ENCODE data around the gene DMBX1. TPM values are rescaled to one million over a fixed set of nuclear protein-coding genes. Genes with fewer than 3 reads are reported as not detected.

The DMBX1 gene
- total and polyA plus RNA-seq, 9 of the 15 experiments (the other 6 are each of a cell fraction or from before 2014, with no cell fraction given), result 0.25 to 4.3 (median 1.0) TPM

- TF ChIP-seq, protein P1, sequence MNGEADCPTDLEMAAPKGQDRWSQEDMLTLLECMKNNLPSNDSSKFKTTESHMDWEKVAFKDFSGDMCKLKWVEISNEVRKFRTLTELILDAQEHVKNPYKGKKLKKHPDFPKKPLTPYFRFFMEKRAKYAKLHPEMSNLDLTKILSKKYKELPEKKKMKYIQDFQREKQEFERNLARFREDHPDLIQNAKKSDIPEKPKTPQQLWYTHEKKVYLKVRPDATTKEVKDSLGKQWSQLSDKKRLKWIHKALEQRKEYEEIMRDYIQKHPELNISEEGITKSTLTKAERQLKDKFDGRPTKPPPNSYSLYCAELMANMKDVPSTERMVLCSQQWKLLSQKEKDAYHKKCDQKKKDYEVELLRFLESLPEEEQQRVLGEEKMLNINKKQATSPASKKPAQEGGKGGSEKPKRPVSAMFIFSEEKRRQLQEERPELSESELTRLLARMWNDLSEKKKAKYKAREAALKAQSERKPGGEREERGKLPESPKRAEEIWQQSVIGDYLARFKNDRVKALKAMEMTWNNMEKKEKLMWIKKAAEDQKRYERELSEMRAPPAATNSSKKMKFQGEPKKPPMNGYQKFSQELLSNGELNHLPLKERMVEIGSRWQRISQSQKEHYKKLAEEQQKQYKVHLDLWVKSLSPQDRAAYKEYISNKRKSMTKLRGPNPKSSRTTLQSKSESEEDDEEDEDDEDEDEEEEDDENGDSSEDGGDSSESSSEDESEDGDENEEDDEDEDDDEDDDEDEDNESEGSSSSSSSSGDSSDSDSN (IDR thresholded peaks at IDR 0.05; ENCODE audit: borderline replicate concordance in 1 of 2, low read depth in 2 of 2, low read length in 2 of 2), result 0 out of 4 replicates have a peak, but pooled peaks of 1 of the 2 experiments have one; percentile 31
- TF ChIP-seq ZNF324 (CRISPR knock-in tag; IDR thresholded peaks at IDR 0.05), result no peak
- no peak for TF ChIP-seq FOXA3 (CRISPR knock-in tag; conservative IDR thresholded peaks at IDR 0.05 in 1 of 2, IDR thresholded peaks at IDR 0.05 in 1 of 2)
- TF ChIP-seq, protein P2, sequence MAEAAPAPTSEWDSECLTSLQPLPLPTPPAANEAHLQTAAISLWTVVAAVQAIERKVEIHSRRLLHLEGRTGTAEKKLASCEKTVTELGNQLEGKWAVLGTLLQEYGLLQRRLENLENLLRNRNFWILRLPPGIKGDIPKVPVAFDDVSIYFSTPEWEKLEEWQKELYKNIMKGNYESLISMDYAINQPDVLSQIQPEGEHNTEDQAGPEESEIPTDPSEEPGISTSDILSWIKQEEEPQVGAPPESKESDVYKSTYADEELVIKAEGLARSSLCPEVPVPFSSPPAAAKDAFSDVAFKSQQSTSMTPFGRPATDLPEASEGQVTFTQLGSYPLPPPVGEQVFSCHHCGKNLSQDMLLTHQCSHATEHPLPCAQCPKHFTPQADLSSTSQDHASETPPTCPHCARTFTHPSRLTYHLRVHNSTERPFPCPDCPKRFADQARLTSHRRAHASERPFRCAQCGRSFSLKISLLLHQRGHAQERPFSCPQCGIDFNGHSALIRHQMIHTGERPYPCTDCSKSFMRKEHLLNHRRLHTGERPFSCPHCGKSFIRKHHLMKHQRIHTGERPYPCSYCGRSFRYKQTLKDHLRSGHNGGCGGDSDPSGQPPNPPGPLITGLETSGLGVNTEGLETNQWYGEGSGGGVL (CRISPR knock-in tag; IDR thresholded peaks at IDR 0.05), result no peak
- peak; percentile 65 for TF ChIP-seq CTBP1 (IDR thresholded peaks at IDR 0.05; ENCODE audit: borderline replicate concordance)
- no peak for TF ChIP-seq TAL1 (IDR thresholded peaks at IDR 0.05)
- no peak for TF ChIP-seq FOXP4 (CRISPR knock-in tag; IDR thresholded peaks at IDR 0.05; ENCODE audit: borderline replicate concordance)
- TF ChIP-seq ZNF512 (tag; IDR thresholded peaks at IDR 0.05), result no peak
- TF ChIP-seq SIN3A (IDR thresholded peaks at IDR 0.05; ENCODE audit: borderline replicate concordance in 2 of 2, control insufficient read depth in 1 of 2, low read depth in 2 of 2, low read length in 2 of 2), result no peak
- TF ChIP-seq ZNF79 (CRISPR knock-in tag; IDR thresholded peaks at IDR 0.05; ENCODE audit: low read depth), result no peak
- TF ChIP-seq DIDO1 (tag; IDR thresholded peaks at IDR 0.05; ENCODE audit: low read depth), result no peak
- TF ChIP-seq ZNF316 (IDR thresholded peaks at IDR 0.05), result no peak
- no peak for TF ChIP-seq HSF4 (CRISPR knock-in tag; IDR thresholded peaks at IDR 0.05; ENCODE audit: borderline replicate concordance)
These were observed 4.7 kb upstream of the DMBX1 start (continued) for GRCh38 chr1:46484783-46485490.
